HG03103 (cell line): Measurements from ENCODE around the gene TUBB2B.
"Not testable (repeated sequence)": the region's sequence is repeated elsewhere in the genome, so short reads cannot be mapped to it uniquely, and the experiment has no call there.

Experiments used
- ATAC-seq: cut with Tn5 transposase; IDR thresholded peaks from one replicate; pipeline ENCODE4 v1.9.1; 2021; ENCODE audit warnings: low read depth; ENCODE audit not compliant: unreplicated experiment

TUBB2B gene

GRCh38 chr6:3212261-3212660 is 15.2 kb downstream of the TUBB2B start:
- no peak for ATAC-seq

- ATAC-seq: no peak
Observed at GRCh38 chr6:3211681-3212080, 15.8 kb downstream of the TUBB2B start.

DNA sequence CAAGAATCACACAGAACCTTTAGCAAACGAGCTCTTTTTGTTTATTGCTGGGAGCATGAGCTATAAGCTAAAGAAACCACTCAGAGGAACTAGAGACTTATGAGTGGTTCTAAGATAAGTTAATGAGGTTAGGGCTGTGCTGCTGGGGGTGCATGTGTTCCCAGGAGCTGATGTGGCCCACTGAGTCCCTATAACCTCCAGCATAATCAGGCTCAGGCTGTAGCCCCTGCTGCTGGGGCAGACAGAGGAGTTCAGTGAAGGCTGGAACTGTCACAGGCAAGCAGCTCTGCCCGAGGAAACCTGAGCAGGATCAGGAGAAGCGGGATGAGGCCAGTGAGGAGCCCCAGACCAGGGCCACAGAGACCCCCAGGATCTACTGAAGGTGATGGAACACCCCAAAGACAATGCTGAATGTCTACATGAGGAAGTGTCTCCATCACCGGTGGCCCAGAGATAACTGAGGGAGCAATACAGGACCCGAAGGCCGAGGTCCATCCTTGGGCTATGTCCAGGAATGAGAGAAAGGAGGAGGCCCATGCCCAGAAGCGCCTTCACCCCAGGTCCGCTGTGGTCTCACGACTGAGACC is 17.3 kb downstream of the TUBB2B start:
- no peak for ATAC-seq

DNA sequence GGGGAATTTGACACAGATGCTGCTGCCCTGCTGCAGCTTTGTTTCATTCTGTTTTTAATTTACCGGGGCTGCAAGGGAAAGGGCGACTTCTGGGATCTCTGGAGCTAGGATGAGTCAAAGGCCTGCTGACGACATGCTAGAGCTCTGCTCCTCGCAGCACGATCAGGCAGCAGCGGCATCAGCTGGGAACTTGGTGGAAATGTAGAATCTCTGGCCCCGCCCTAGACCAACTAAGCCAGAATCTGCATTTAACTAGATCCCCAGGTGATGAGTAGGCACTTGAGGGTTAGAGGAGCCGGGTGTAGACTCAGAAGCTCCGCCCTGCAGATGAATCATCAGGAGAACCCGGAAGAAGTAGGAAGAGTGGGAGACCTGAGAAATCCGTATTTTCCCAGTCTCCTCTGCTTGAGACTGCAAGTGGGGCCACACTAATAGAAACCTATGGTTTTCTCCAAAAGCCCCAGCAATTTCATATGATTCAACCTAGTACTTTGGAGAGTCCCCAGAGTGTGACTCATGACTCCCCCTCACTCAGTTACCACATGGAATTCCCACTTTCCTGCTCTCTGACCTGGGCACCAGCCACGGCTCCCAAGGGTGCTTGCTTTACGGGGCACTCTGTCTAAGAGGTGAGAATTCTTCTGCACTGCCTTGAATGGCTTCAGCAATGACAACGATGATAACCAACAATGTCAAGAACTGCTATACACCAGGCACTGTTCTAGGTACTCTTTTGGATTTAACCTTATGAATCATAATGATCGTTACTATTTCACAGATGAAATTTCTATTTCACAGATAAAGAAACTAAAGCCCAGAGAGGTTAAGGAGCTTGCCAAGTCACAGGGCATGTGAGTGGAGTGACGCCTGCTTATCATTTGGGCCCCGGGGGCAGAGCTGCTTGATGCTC is 18.1 kb downstream of the TUBB2B start:
- no peak for ATAC-seq

GRCh38 chr6:3208775-3209113 is 18.7 kb downstream of the TUBB2B start:
- ATAC-seq: no peak

- no peak for ATAC-seq
Observed at GRCh38 chr6:3208098-3208774, 19.2 kb downstream of the TUBB2B start.

DNA sequence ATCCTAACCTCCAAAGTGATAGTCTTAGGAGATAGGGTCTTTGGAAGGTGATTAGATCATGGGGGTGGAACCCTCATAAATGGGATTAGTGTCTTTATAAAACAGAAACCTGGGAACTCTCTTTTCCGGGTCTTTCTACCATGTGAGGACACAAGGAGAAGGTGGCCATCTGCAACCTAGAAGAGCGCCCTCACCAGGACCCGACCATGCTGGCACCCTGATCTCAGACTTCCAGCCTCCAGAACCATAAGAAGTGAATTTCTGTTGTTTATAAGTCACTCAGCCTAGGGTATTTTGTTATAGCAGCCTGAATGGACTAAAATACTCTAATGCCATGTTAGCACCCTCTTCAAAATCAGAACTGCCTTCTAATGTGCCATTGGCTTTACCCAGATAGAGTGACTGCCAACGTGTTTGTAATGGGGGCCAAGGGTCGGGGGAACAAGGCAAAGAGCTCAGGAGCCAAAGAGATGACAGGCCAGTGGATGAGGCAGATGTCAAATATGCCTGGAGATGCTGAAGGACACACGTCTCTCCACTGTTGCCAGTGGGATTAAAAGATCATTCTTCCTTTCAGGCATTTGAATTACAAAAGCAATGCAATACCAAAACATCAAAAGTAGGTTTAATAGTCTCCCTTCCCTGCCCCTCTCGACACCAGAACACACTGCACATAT is 21.0 kb downstream of the TUBB2B start:
- no peak for ATAC-seq

DNA sequence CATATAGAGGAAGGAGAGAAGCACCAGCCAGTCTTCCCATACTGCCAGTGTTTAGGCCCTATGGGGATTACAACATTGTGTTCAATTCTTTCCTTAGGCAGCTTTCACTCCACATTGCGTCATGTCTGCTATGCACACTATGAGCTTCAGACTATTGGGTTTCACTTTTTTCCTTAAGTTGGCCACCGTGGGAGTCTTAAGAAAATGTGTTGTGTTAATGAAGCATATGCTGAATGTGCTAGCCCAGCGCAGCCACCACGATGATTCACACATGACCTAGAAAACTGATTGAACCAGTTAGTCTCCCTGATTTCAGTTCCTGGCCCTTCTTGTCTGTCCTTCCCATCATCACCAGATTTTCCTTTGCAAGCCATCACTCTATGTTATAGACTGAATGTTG is 21.5 kb downstream of the TUBB2B start:
- ATAC-seq: no peak

- ATAC-seq: no peak
Observed at GRCh38 chr6:3204921-3205320, 22.5 kb downstream of the TUBB2B start.

DNA sequence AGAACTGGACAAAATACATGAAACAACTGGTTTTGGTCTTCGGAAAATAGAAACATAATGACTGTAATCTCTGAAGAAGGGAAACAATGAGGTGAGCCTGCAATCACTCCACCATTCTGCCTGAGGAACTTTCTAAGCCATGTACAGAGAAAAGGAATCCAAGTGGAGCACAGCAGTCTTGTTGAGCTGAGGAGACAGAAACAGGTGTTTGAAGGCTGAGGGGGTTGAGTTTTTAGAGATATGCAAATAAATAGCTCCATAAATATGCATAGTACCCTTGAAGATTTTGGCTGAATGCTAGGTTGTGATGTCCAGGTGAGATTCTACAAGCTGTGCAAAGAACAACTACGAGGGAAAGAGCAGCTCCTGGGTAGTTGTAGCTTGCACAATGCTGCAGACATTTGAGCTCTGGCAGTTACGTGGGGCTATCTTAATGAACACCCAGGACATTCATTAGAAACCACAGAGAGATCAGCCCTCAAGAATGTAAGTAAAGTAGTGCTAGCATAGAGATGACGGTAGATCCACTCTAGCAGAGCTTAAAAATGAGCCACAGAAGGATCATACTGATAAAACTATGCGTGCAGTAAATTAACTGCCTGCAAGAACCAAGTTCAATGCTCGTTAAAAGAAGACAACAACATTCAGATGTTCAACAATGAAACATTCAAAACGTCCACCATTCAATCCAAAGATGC is 24.3 kb downstream of the TUBB2B start:
- no peak for ATAC-seq

DNA sequence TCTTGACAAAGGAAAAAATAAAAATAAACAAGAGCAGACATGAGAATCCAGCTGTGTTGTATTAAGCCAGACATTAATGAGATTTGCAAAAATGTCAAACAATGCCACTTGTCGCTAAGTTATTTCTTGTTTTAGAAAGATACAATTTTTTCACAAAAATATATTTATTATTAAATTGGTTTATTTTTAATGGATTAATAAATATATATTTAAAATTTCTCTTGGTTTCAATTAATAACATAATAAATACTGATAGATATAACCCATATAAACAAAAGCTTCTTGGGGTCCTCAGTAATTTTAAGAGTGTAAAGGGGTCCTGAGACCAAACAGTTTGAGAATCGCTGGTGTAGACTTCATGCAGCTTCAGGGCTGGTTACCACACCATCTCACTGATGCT is 26.1 kb downstream of the TUBB2B start:
- no peak for ATAC-seq

DNA sequence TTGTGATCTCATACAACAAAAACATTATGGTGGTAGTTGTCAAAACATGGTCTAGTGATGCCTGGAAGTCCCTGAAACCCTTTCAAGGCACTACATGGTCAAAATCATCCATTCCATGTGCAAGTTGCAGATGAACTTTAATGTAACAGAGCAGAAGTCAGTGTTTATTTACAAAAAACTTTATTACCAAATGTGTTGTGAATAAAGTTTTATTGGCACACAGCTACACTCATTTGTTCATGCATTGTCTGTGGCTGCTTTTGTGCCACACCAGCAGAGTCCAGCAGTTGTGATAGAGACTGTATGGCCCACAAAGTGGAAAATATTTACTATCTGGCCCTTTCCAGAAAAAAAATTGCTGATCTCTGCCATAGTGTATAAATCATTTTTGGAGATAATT is 26.8 kb downstream of the TUBB2B start:
- no peak for ATAC-seq

DNA sequence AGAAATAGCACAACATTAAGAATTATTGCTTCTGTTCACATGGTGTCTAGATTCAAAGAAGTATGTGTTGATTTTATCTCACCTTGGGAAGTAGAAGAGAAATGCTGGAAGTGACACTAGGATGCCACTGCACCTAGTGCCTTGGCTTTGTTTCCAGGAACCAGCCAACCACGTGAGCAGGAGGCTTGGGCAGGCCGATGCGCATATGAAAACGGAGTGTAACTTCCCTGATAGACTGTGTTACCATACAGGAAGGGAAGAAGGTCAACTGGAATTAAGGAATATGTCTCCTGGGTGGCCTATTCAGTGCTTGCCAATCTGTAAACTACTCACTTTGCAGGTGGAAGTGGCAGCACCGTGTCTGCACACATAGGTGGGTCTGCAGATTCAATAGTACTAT is 28.1 kb downstream of the TUBB2B start:
- ATAC-seq: no peak

GRCh38 chr6:3197734-3198133 is 29.7 kb downstream of the TUBB2B start:
- ATAC-seq: not testable (repeated sequence)

DNA sequence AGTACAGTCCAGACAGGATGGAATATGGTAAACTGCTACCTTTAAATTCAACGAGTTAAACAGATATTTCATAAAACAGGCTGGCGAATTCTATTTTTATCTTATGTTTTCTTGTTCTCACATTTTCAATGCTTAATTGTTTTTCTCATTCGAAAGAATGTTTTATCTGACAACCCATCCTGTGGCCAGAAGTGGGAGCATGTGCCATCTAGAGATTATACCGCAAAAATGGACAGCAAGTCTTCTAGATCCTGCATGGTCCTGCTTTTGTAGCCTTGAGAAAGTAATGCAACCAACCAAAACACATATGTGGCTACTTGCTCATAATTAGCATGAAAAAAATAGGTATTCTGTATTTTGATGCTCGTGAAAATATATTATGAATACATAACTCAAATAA is 30.7 kb downstream of the TUBB2B start:
- no peak for ATAC-seq

DNA sequence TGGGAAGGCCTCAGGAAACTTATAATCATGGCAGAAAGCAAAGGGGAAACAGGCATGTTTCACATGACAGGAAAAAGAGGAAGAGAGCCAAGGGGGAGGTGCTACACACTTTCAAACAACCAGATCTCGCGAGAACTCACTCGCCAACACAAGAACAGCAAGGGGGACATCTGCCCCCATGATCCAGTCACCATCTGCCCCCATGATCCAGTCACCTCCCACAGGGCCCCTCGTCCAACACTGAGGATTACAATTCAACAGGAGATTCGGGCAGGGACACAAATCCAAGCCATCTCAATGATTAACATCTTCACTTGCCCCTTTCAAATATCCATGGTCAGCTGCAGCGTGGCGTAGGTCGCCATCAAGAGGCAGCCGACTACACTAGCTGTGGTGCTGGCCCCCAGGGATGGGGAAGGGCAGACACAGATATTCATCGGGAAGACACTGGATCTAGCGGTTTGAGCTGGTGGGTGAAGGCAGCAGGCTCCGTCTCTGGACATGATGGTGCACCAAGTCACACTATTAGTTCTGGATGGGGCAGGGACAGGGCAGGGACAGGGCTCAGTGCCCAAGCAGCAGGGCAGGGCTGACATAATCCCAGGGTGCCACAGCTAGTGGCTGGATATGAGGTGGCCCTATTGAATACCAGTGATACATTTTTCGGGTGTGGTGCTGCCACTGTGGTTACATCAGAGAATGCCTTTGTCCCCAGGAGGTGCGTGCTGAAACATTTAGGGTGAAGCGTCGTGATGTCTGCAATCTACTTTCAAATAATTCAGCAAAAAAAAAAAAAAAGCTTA is 31.6 kb downstream of the TUBB2B start:
- no peak for ATAC-seq

- no peak for ATAC-seq
Observed at GRCh38 chr6:3195420-3195694, 32.1 kb downstream of the TUBB2B start.

GRCh38 chr6:3194535-3195419 is 32.7 kb downstream of the TUBB2B start:
- ATAC-seq: no peak
